Hindlimb muscle (tissue), 1 donor: ENCODE results near the gene ANO7. TPM values are rescaled to one million over a fixed set of nuclear protein-coding genes. Genes with fewer than 3 reads are reported as not detected.

Source experiments
- DNase-seq: peaks from one replicate; pipeline ENCODE4 v3.0.0-alpha.2; 2013
- polyA plus RNA-seq: library from polyadenylated mRNA; unstranded; fragments of 120-200 nt; gene quantifications from one replicate; pipeline ENCODE4 v1.2.1, GENCODE V29; 2013; ENCODE audit not compliant: insufficient read length

ANO7 gene
- polyA plus RNA-seq, 1 donor, result 1.1 TPM

GRCh38 chr2:241274127-241274526, 85.7 kb downstream of the ANO7 start:
- DNase-seq, result no peak

Other genes with a start within 250 kb of the ANO7 start
- 5.1 TPM for gene SNED1, start 190.1 kb upstream of the ANO7 start, polyA plus RNA-seq
- gene MTERF4, start 86.4 kb upstream of the ANO7 start, polyA plus RNA-seq, result 38.9 TPM
- gene PASK, start 39.2 kb upstream of the ANO7 start, polyA plus RNA-seq, result 5.4 TPM
- 87.2 TPM for gene PPP1R7, start 38.2 kb upstream of the ANO7 start, polyA plus RNA-seq
- 357 TPM for gene HDLBP, start 127.0 kb downstream of the ANO7 start, polyA plus RNA-seq
- gene SEPTIN2, start 127.2 kb downstream of the ANO7 start, polyA plus RNA-seq, result 253 TPM
- gene FARP2, start 167.6 kb downstream of the ANO7 start, polyA plus RNA-seq, result 32.1 TPM